Measurements from ENCODE around the gene IGLL5.
"Not testable (repeated sequence)": the region's sequence is repeated elsewhere in the genome, so short reads cannot be mapped to it uniquely, and the experiment has no call there.

Gene IGLL5

DNA sequence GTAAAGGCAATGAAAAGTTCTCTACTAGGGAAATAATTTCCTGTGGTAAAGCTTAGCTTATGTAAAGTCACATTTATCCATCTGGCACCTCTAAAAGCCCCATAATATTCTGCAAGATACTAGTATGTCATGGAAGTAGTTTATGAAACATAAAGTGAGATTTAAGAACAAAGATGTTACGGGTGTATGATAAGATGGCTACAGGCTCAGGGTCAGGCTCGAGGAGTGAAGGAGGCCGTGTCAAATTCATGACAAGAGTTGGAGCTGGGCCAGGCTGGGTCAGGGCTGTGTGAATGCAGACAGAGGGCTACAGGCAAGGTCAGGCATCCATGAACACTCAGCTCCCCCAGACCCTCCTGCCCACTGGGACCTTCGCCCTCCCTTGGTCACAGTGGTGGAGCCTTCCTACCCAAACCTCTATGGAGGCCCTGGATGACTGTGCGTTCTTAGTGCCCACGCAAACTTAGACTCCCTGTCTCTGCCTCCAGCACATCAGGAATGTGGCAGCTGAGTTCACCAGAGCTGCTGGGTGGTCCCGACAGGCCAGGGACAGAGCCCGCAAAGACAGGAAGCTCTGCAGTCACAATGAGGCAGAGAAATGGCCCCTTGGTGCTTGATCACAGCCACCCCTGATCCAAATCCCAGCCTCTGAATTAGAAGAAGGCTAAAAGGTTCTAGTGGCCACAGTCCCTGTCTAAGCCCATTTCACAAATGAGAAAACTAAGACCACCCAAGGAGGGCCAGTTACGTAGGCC is 14.8 kb downstream of the IGLL5 start:
- no peak for DNase-seq

DNA sequence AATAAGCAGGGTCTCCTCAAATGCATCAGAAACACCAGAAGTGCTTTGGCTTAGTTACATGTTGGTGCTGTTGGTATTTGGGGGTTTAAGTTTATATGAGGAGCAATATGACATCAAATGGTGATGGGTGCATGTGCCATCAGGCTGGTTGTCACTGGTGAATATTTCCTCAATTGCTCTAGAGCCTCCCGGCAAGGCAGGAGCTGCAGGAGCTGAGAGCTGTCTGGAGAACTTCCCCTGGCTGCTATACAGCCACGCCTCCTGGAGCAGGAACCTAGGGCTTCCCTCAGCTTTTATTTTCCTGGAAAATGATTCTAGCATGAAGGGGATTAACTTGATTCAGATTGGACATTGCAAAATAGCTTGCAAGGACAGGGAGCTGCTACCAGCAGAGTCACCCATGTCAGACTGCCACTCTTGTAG is 15.8 kb downstream of the IGLL5 start:
- DNase-seq, result no peak

DNA sequence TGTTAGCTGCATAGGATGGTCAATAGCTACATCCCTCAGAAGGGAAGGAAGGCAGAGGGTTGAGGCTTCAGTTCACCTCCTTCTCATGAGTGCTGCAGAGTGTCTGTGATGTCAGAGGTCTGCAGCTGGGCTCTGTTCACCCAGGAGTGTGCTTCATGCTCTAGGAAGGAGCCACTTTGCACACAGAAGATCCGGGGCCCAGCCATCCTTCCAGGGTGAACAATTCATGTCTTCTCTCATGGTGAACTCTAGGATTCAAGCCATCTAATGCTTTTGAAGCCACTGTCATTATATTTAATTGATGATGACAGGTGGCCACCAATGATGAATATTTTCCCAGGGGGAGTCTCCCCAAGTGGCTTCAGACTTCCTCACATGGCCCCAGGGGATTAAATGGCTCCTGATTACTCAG is 16.2 kb downstream of the IGLL5 start:
- DNase-seq, result not testable (repeated sequence)

DNA sequence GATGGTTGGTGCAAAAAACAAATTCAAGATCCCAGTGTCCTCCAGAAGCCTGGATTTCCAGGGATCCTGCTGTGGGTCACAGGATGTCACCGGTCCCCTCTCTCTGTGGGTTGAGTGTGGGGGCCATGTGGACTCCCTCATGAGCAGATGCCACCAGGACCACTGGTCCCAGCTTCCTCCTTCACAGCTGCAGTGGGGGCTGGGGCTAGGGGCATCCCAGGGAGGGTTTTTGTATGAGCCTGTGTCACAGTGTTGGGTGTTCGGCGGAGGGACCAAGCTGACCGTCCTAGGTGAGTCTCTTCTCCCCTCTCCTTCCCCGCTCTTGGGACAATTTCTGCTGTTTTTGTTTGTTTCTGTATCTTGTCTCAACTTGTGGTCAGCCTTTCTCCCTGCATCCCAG is 17.1 kb downstream of the IGLL5 start:
- DNase-seq, result not testable (repeated sequence)

DNA sequence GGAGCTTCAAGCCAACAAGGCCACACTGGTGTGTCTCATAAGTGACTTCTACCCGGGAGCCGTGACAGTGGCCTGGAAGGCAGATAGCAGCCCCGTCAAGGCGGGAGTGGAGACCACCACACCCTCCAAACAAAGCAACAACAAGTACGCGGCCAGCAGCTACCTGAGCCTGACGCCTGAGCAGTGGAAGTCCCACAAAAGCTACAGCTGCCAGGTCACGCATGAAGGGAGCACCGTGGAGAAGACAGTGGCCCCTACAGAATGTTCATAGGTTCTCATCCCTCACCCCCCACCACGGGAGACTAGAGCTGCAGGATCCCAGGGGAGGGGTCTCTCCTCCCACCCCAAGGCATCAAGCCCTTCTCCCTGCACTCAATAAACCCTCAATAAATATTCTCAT is 18.8 kb downstream of the IGLL5 start:
- DNase-seq, result not testable (repeated sequence)

DNA sequence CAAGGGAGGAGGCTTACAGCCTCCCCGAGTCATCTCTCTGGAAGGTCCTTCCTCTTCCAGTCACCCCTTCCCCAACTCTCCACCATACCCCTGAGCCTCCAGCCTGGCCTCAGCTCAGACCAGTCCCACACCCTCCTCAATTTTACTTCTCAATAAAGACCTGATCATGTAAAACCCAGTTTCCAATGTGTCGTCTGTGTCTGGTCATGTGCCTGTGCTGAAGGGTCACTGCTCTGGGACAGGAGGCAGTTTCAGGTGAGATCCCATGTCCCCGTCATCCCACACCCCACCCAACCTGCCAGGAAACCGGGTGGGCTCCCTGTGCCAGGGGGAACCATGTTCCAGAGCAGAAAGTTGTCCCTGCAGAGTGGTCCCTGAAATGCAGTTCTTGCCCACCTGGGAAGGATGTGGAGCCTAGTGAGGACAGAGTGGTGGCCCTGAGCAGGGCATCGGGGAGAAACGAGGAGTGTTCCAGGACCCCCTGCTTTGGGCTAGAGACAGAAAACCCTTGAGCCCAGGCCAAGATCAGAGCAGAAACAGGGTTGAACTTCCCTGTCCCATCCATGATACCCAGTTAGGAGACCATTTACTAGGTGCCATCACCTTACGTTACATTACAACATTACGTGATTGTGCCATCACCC is 19.4 kb downstream of the IGLL5 start:
- DNase-seq, result no peak

DNA sequence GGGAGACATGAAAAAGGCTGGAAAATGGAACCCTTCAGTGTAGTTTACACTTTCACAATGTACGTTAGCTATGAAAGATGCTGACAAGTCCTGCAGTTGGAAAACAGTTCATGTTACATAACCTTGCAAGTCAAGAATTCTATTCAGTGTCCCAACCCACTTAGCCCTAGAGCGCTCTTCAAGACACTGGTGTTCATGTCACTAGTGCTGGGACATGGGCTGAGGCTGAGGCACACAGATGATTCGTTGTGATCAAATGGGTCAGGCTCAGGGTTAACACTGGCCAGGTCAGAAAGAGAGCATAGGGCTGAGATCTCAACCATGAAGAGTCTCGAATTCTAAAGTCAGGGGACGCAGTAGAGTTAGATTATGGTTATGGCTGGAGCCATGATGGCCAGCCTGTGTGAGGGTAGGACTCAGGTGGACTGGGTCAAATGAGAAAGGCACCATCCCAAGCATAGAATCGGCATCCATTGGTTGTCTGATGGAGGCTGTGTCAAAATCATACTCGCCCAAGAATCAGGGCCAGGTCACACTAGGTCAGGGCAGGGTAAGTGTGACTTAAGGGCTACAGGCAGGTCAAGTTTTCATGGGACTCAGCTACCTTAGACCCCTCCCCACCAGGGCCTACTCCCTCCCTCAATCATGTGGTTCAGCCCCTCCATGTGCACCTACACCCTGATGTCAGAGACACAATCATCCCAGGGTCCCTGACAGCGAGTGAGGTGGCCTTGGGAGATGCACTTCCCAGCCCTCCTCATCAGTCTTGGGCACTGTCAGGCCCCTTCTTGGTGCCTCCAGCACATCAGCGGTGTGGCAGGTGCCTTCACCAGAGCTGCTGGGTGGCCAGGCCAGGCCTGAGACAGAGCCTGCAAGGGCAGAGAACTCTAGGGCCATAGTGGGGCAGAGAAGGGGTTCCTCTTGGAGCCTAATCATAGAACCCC is 20.2 kb downstream of the IGLL5 start:
- DNase-seq, result no peak

DNA sequence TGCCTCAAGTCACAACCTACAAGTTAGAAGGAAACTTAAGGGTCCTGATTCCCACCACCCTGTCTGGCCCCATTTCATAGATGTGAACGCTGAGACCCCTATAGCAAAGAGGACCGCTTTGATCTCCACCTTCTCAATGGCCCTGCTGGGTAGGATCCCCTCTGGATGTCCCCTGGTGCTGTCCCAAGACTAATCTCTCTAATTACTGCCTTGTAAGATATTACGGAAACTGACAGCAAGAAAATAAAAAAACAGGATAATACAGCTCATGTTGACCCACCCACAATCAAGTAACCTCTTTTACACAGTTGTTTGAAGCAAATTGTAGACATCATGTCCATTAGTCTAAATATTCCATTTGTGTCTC is 20.9 kb downstream of the IGLL5 start:
- no peak for DNase-seq

DNA sequence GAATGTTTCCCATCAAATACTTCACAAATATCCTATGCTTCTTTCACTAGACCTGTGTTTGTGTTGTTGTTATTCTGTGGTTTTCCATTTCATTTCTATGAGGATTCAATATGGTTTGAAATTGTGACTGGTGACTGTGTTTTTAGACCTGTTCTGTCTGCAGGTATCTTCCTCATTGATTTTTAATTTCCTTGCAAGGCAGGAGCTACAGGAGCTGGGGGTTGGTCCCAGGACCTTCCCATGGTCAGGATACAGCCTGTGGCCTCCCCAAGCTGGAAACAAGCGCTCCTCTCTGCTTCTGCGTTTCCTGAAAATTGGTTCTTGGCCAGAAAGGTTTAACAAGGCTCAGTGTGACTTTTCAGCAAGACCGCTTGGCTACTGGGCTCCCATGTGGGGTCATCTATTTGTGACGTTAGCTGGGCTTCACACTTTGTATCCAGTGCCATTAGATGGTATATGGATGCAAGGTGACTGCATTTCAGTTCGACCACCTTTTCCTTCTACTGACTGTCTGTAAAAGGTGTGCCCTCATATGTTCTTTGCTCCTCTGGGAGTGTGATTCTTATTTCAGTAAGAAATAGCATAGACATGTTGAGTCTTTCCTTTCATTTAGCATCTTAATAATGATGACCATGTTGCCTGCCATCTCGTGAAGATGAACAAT is 21.5 kb downstream of the IGLL5 start:
- no peak for DNase-seq

DNA sequence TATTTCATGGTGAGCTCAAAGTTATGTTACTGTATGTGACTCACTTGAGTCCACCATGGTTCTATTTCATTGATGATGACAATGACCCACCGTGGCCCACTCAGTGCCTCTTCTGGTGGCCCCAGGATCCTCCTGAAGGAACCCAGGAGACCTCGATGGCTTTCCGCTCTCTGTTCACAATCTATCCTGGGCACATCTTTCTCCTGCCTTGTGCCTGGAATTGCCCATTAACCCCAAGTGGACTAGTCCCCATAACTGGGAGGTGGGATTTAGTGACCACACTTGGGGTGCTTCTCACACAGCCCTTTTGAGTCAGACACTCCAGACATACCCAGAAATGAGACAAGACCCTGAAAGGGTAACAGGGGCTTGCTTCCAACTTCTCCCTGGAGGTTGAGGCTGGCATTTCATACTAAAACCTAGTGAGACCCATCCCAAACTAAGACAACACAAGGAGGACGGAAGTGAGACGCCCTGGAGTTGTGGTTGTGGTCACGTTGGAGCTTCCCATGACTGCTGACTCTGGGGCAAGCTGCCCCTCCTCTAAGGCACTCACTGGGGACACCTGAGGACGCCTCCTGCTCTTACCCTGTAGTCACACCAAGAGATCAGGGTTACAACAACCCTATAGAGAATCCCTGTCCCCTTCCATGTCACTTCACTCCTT is 22.1 kb downstream of the IGLL5 start:
- no peak for DNase-seq

DNA sequence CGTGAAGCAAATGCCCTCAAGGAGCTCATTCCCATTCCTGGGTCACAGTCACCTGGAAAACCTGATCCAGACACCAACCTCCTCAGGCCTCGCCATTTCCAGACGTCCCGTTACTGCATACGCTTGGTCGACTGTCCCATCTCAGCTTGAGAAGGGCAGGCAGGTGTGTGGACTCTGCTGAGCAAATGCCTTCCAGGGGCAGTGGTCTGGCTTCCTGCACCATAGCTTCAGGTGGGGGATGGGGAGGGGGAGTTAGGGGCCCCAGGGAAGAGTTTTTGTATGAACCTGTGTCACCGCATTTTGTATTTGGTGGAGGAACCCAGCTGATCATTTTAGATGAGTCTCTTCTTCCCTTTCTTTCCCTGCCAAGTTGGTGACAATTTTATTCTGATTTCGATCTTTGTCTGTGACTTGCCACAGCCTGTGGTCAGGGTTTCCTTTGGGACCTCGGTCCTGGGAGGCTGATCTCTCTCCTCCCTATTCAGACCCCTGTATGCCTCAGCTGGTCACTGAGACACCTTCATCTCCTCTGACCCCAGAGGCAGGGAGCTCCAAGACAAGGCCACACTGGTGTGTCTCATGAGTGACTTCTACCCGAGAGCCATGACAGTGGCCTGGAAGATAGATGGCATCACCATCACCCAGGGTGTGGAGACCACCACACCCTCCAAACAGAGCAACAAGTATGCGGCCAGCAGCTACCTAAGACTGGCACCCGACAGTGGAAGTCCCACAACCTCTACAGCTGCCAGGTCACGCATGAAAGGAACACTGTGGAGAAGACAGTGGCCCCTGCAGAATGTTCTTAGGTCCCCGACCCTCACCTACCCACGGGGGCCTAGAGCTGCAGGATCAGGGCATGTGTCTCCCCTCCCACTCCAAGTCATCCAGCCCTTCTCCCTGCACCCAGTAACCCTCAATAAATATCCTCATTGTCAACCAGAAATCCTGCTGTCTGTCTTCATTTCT is 22.9 kb downstream of the IGLL5 start:
- DNase-seq, result no peak

DNA sequence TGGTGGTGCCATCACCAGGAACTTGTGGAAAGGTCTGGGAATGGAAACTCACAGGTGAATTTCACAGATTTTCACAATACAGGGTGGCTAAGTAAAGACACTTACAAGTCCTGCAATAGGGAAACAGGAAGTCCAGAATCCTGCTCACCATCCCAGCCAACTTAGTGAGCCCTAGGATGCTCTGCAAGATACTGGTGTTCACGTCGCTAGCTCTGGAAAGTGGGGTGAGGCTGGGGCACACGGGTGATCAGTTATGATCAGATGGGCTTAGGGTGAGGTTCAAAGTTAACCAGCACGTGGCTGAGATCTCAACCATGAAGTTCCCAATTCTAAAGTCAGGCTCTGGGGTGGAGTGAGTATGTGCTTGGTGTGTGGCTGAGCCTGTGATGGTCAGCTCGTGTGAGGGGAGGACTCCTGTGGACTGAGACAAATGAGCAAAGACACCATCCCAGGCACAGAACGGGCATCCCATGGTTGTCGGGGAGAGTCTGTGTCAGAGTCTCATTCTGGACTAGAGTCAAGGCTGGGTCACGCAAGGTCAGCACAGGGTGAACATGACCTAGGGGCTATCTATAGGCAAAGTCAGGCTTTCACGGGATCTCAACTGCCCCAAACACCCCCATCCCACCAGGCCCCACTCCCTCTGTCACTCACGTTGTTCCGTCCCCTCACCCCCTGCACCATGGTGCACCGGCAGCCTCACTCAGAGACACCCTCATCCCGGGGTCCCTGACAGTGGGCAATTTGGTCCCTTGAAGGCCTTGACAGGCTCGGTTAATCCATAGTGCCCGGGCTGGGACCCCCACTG is 23.9 kb downstream of the IGLL5 start:
- DNase-seq, result no peak

DNA sequence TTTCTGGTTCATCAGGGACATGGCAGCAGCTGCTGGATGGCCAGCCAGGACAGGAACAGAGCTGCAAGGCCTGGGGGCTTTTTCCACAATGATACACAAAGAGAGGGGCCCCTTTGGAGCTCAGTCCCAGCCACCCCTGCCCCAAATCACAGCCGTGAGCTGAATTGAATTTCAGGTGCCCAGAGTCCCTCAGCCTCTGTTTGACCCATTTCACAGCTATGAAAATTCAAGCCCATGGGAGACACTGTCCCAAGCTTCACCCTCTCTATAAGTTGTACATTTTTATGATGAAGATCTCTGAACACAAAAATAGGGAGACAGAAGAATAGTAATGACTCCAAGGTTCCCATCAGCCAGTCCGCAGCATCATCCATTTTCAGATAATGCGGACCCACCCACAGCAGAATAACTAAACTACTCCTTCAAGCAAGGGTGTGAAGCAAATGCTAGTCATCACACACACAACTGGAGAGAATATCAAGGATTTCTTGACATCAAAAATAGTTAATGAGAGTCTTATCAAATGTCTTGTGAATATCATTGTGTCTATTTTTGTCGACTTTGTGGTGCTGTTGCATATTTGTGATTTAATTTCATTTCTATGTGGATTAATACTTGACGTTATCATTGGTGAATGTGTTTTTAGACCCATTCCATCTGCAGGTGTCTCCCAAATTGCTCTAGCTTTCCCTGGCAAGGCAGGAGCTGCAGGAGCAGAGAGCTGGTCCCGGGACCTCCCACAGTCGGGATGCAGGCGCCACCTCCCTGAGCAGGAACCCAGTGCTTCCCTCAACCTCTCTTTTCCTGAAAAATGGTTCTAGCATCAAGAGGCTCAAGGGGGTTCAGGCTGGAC is 24.7 kb downstream of the IGLL5 start:
- no peak for DNase-seq

DNA sequence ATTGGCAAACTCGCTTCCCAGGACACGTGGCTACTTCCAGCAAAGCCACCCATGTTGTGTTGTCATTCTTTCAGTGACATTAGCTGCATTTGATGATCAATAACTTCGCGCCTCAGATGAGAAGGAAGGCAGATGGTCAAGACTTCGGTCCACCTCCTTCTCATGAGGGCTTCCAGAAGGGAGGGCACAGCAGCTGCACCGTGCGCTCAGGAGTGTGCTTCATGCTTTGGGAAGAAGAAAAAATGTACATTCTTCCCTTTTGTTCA is 25.3 kb downstream of the IGLL5 start:
- DNase-seq, result no peak

DNA sequence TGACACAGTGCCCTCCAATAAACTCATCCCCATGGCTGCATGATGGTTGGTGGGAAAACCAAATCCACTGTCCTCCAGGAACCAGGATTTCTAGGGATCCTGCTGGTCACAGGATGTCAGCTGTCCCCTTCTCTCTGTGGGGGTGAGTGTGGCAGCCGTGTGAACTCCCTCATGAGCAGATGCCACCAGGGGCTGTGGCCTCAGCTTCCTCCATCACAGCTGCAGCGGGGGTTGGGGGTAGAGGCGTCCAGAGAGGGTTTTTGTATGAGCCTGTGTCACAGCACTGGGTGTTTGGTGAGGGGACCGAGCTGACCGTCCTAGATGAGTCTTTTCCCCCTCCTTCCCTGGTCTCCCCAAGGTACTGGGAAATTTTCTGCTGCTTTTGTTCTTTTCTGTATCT is 26.4 kb downstream of the IGLL5 start:
- DNase-seq, result no peak

DNA sequence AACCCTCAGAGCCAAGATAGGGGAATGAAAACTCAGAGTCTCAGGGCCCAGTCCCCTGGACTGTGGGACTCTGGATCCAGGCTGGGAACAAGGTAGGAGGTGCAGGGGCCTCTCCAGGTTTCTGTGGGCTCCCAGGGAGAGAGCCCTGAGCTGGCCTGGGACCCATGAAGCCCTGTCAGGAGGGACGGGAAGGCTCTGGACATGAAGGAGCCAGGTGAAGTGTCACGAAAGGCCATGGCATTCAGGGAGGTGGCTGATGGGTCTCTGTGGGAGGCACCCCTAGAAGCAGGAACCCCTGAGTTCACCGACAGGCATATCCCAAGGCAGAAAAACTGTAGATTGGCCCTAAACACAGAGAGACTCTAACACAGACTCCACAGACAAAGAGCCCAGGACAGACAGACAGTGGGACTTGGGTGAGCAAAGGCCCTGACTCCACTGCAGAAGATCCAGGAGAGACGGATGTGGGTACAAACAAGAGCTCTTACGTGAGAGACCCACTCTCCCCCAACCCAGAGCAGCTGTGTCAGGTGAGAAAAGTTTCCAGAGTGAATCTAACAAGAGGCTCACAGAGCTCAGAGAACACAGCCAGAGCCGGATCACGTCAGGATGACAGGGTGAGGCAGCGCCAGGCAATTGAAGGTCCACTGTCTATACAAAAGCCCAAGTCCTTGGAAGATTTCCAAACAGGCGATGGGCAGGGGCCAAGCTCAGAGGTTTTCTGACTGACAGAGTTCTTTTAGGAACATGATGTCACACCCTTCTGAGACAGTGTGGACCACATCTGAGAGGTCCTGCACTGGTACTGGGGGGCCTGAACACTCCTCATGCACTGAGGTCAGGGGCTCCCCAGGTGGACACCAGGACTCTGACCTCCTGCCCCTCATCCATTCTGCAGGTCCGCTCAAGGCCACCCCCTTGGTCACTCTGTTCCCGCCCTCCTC is 27.4 kb downstream of the IGLL5 start:
- DNase-seq, result no peak

DNA sequence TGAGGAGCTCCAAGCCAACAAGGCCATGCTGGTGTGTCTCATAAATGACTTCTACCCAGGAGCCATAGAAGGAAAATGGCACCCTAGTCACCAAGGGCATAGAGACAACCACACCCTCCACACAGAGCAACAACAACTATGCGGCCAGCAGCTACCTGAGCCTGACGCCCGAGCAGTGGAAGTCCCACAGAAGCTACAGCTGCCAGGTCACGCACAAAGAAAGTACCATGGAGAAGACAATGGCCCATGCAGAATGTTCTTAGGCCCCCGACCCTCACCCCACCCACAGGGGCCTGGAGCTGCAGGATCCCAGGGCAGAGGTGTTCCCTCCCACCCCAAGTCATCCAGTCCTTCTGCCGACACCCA is 28.0 kb downstream of the IGLL5 start:
- no peak for DNase-seq

DNA sequence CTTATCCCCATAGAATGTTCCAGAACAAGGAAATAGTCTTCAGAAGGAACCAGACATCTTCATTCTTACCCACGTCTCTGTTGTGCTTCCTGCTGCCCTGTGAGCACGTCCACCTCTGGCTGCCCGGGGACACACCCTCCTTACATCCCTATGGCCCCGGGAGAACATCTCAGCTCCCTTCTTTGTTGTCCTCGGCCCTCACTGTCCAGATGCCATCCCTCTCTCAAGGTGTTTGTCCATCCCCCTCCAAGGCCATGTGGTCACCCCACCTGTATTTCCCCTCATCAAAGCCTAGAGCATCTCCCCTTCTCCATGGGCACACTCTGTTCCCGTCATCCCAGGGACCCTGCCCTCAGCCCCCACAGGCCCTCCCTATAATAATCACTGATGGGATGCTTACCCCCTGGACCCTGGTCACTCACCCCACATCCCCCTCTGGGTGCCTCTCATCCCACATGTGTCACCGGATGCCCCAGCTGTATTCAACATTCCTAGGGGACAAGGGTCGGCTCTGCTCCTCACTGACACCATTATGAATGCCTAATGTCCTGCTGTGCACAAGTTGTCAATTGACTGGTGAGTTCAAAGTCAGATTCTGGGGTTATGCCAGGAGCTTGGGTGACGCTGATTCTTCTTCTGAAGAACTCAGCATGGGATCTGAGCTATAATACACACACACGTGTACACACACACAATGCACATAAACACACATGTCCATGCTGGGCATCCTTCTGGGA is 28.8 kb downstream of the IGLL5 start:
- DNase-seq, result no peak

Measured in NCI-H187 treated with DMSO at 0.1 percent for 48 hours (cell line).